HAP-1 (cell line): Measurements from ENCODE around the gene ZBTB46.
"Not testable (repeated sequence)": the region's sequence is repeated elsewhere in the genome, so short reads cannot be mapped to it uniquely, and the experiment has no call there.

ENCODE experiments used
- DNase-seq, 2 experiments: peaks; one replicate each; pipeline ENCODE4 v3.0.0-alpha.2; 2016 to 2020; ENCODE audit warnings: low spot score in 2 of 2
- H3K27me3 ChIP-seq: fragments of 250-450 bp; sonication (Bioruptor Pico); 2 replicates; pipeline ENCODE4 v1.5.1; 2020; ENCODE audit warnings: low read depth, mild to moderate bottlenecking, moderate library complexity
- H3K36me3 ChIP-seq: fragments of 250-450 bp; sonication (Bioruptor Pico); replicated peaks from 2 replicates; pipeline ENCODE4 v1.5.1; 2020; ENCODE audit warnings: mild to moderate bottlenecking
- H3K4me1 ChIP-seq: fragments of 250-450 bp; sonication (Bioruptor Pico); 2 replicates; pipeline ENCODE4 v1.5.1; 2020; ENCODE audit warnings: mild to moderate bottlenecking
- H3K4me3 ChIP-seq: fragments of 250-450 bp; sonication (Bioruptor Pico); 2 replicates; pipeline ENCODE4 v1.5.1; 2020; ENCODE audit warnings: mild to moderate bottlenecking, moderate library complexity
- H3K9me3 ChIP-seq: fragments of 250-450 bp; sonication (Bioruptor Pico); 2 replicates; pipeline ENCODE4 v1.5.1; 2020; ENCODE audit warnings: mild to moderate bottlenecking, moderate library complexity
- in situ Hi-C: fragments of 300-500 bp; cut with MboI; formaldehyde crosslinking; loops from 3 replicates; pipeline ENCODE4 v1.14.3; 2020; ENCODE audit warnings: low sequenced_read_pairs, inconsistent platforms, mixed read lengths

ZBTB46 gene, protein sequence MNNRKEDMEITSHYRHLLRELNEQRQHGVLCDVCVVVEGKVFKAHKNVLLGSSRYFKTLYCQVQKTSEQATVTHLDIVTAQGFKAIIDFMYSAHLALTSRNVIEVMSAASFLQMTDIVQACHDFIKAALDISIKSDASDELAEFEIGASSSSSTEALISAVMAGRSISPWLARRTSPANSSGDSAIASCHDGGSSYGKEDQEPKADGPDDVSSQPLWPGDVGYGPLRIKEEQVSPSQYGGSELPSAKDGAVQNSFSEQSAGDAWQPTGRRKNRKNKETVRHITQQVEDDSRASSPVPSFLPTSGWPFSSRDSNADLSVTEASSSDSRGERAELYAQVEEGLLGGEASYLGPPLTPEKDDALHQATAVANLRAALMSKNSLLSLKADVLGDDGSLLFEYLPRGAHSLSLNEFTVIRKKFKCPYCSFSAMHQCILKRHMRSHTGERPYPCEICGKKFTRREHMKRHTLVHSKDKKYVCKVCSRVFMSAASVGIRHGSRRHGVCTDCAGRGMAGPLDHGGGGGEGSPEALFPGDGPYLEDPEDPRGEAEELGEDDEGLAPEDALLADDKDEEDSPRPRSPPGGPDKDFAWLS

DNA sequence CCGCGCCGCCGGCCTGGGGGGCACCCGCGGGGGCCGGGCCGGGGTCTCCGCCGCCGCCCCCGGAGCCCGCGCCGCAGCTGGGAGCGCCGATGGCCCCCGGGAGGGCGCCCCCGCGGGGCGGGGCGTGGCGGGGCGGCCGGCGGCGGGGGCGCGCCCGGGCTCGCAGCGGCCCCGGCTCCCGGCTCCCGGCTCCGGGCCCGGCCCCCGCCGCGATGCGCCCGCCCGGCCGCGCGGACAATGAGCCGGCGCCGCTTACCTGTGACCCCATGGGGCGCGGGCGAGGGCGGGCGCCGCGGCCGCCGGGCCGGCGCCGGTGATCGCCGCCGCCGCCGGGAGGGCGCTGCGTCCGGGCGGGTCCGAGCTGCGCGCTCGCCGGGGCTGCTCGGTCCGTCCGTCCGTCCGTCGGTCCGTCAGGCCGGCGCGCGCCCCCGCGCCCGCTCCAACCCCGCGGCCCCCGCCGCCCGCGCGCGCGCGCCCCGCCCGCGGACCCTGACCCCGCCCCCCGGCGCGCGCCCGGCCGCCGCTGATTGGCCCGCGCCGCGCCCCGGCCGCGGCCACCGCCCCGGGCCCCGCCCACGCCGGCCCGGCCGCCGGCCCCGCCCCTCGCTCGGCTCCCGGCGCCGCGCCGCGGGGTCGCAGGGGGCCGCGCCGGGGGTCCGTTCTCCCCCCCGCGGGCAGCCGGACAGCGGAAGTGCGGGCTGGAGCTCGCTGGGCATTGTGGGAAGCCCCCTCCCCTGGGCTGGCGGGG lies at the start of gene ZBTB46:
ZBTB46 (minus strand) TSS at position 424 of the 748 bp plus-strand sequence. CDS start 40,507 bp downstream, outside the sequence.
- H3K4me3 ChIP-seq: peak within 1 kb of the TSS; percentile 32
- DNase-seq: peak; percentile 16 to 71
- no peaks in the 10 kb centered on the region for H3K36me3 ChIP-seq
- H3K9me3 ChIP-seq: no peaks in the 10 kb centered on the region
- H3K4me1 ChIP-seq: no peaks in the 10 kb centered on the region
- no peaks in the 10 kb centered on the region for H3K27me3 ChIP-seq
- in situ Hi-C loops: no loop called here

DNA sequence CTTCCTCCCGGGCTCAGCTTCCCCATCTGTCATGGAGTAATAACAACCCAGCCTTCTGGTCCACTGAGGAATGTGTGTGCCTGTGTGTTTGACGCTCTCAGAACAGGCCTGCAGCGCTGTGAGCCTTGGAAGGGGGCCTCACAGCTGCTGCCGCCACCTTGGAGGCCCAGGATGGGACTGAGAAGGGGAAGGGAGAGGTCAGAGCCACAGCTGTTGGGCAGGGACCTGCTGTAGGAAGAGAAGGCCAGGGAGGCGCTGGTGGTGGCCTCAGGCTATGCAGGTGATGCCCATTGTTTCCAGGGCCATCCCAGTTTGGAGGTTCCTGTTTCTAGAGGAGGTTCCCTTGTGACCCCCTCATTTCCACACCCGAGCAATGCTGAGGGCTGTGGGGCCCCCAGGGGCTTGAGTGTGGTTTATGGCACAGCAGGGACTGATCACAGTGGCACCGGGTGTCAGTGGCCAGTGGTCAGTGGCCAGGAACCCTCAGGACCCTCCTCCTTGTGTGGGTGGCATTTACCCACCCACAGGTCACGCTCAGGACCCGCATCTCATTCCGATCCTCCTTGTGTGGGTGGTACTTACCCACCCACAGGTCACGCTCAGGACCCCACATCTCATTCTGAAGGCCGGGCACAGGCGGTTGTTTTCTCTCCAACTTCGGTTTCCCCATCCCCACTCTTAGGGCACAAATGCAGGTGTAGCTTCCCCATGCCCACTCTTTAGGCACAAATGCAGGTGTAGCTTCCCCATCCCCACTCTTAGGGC lies 48.0 kb upstream of the ZBTB46 start:
- Histone ChIP-seq H3K9me3 (no peaks in the 10 kb centered on the region), H3K36me3 (peaks cover 68% of the 10 kb centered on the region), H3K27me3 (no peaks in the 10 kb centered on the region), H3K4me1 (no peaks in the 10 kb centered on the region), H3K4me3 (no peak overlapping the region)
- DNase-seq: no peak
- in situ Hi-C loops: no loop called here

DNA sequence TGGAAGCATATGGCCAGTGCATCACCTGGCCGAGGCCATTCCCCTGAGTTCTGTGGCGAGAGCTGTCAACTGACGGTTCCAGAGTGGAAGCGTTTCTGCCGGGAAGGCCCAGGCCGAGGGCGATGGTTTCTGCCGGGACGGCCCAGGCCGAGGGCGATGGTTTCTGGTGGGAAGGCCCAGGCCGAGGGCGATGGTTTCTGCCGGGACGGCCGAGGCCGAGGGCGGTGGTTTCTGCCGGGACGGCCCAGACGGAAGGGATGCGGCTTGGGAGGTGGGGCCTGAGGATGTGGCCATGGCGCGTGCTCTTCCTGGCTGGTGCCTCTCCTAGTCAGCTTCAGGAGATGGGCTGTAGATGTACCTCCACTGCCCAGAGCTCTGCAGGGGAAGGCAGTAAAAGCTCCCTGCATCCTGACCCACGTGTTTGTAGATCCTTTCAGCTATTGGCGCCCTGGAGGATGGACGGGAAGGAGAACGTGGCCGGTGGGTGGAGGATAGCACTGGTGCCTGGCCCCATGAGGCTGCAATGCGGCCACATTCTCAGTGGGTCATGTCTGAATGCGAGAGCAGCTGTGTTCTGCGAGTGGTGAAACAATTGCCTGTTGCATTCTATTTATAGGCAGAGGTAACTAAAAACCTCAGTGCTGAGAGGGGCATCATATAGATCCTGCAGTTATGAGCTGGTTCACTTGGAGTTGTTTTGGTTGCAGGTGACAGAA lies 46.8 kb upstream of the ZBTB46 start:
- no peaks in the 10 kb centered on the region for H3K9me3 ChIP-seq
- in situ Hi-C loops: no loop called here
- H3K4me3 ChIP-seq: no peak overlapping the region
- peaks cover 62% of the 10 kb centered on the region for H3K36me3 ChIP-seq
- H3K27me3 ChIP-seq: no peaks in the 10 kb centered on the region
- H3K4me1 ChIP-seq: no peaks in the 10 kb centered on the region
- no peak for DNase-seq

DNA sequence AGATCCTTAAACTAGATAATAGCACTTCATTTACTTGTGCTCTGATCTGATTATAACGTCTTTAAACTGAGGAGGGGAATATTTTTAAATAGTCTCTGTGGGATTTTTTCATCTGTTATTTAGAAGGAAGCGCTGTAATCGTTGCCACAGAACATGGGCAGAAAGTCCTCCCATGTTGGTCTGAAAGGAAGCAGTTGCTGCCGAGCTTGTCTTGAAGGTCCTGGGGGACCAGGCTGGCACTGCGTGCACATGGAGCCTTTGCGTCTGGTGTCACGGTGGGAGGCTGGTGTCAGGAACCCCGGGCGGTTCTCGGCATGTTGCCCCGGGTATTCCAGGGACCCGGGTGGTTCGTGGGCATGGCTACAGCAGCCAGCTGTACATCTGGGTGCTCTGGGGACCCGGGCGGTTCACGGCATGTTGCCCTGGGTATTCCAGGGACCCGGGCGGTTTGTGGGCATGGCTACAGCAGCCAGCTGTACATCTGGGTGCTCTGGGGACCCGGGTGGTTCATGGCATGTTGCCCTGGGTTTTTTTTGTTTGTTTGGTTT lies 45.5 kb upstream of the ZBTB46 start:
- Histone ChIP-seq H3K4me3 (no peak overlapping the region), H3K9me3 (no peaks in the 10 kb centered on the region), H3K4me1 (no peaks in the 10 kb centered on the region), H3K27me3 (no peaks in the 10 kb centered on the region), H3K36me3 (peaks cover 61% of the 10 kb centered on the region)
- no peak for DNase-seq
- in situ Hi-C loops: no loop called here

DNA sequence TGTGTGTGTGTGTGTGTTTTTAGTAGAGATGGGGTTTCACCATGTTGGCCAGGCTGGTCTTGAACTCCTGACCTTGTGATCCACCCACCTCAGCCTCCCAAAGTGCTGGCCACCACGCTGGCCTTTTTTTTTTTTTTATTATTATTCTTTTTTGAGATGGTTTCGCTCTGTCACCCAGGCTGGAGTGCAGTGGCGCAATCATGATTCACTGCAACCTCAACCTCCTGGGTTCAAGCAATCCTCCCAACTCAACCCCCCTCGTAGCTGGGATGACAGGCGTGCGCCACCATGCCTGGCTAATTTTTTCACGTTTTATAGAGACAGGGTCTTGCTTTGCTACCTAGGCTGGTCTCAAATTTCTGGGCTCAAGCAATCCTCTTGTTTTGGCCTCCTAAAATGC lies 43.2 kb upstream of the ZBTB46 start:
- in situ Hi-C loops, H3K9me3 ChIP-seq, DNase-seq, H3K27me3 ChIP-seq, H3K4me1 ChIP-seq, H3K4me3 ChIP-seq: not testable (repeated sequence)
- H3K36me3 ChIP-seq: peaks cover 75% of the 10 kb centered on the region

DNA sequence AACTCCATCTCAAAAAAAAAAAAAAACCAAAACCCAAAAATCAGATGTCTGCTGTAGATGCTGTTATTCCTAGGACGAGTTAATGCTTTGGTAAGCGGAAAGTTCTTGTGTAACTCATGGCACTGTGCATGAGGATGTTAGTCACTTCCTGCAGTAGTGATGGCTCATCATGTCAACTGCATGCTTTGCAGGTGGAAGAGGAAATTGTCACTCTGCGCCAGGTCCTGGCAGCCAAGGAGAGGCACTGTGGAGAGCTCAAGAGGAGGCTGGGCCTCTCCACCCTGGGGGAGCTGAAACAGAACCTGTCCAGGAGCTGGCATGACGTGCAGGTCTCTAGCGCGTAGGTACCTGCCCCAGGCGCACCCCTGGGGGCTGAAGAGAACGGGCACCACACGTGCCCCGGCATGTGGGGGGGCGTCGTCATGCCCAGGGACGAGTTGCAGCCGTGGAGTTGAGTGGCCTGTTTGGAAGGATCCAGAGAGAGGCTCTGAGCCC lies 42.5 kb upstream of the ZBTB46 start:
- Histone ChIP-seq H3K27me3 (no peaks in the 10 kb centered on the region), H3K4me3 (no peak overlapping the region), H3K36me3 (peaks cover 75% of the 10 kb centered on the region), H3K4me1 (no peaks in the 10 kb centered on the region), H3K9me3 (no peaks in the 10 kb centered on the region)
- in situ Hi-C loops: no loop called here
- DNase-seq: no peak

DNA sequence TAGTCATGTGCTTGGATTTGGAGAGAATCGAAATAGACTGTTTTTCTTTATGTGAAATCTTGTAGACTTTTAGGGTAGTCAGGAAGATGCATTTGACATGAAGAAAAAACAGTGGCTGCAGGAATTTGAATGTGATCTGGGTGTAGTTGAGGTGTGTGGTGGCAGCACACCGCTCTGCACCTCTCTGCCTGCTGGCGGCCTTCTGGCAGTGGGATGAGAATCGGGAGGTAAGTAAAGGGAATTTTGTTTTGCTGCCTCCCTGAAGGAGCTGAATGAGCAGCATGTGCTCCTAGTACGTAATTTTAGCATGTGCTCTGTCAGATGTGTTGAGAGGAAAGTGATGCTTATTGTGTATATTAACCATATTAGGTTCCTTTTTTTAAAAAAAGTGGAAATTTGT lies 37.2 kb upstream of the ZBTB46 start:
- H3K36me3 ChIP-seq: peaks cover 43% of the 10 kb centered on the region

DNA sequence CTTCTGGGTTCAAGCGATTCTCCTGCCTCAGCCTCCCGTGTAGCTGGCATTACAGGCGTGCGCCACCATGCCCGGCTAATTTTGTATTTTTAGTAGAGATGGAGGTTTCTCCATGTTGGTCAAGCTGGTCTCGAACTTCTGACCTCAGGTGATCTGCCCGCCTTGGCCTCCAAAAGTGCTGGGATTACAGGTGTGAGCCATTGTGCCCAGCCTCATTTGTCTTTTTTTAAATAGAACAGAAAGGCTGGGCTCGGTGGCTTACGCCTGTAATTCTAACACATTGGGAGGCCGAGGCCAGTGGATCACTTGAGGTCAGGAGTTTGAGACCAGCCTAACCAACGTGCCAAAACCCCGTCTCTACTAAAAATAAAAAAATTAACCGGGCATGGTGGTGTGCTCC lies 36.0 kb upstream of the ZBTB46 start:
- in situ Hi-C loops, DNase-seq, H3K4me1 ChIP-seq, H3K27me3 ChIP-seq, H3K9me3 ChIP-seq, H3K4me3 ChIP-seq: not testable (repeated sequence)
- peaks cover 38% of the 10 kb centered on the region for H3K36me3 ChIP-seq

More for the DNA sequence above, 37.2 kb upstream of the ZBTB46 start:
- H3K4me3 ChIP-seq: no peak overlapping the region
- in situ Hi-C loops: no loop called here
- no peak for DNase-seq
- no peaks in the 10 kb centered on the region for H3K9me3 ChIP-seq
- H3K27me3 ChIP-seq: no peaks in the 10 kb centered on the region
- H3K4me1 ChIP-seq: peaks cover 3% of the 10 kb centered on the region

DNA sequence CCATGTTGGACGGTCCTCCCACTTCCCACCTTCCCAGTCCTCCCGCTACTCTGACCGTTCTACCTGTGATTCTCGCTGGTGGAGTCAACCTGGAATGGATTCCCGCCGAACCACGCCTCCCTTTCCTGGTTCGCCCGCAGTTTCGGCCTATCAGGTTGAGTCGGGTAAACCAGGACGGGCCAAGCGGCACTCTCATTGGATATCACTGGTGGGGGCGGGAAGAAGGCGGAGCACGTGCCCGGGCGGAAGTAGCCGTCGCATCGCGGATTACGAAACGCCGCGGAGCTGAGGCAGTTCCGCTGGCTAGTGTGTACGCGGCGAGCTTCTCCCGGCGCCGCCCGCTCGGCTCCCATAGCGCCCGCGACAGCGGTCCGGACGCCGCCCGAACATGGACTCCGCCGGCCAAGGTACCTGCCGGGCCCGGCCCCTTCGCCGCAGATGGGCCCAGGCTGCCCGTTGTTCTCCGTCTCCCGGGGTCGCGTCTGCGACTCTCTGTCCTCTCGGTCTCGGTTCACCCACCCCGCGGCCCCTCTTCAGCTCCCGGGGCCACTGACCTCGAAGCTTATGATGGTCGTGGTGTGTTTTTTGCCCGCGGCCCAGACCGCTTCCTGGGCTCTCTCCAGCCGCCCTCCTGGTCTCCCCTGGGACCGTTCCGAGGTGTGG lies 34.0 kb upstream of the ZBTB46 start, which contains the start of gene TPD52L2:
TPD52L2 (plus strand) TSS at position 293 of the 663 bp plus-strand sequence; CDS start at position 389, 96 bp downstream.
- peaks cover 27% of the 10 kb centered on the region for H3K36me3 ChIP-seq
- H3K4me3 ChIP-seq: peak within 1 kb of the TSS; percentile 85
- H3K4me1 ChIP-seq: peaks cover 3% of the 10 kb centered on the region
- in situ Hi-C loops: no loop called here
- DNase-seq: peak; percentile 99 to 100
- no peaks in the 10 kb centered on the region for H3K27me3 ChIP-seq
- H3K9me3 ChIP-seq: no peaks in the 10 kb centered on the region

DNA sequence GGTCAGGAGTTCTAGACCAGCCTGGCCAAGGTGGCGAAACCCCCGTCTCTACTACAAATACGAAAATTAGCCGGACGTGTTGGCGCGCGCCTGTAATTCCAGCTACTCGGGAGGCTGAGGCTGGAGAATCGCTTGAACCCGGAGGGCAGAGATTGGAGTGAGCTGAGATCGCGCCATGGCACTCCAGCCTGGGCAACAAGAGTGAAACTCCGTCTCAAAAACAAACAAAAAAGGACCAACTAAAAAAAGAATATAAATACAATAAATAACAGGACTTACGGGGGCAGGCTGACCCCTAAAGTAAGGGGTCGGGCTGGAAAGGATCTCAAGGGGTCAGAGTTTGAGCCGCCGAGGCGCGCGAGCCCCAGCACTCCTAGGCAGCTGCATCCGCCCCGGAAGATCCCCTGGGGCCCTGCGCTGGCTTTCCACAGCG lies 33.5 kb upstream of the ZBTB46 start:
- Histone ChIP-seq H3K4me1 (peaks cover 3% of the 10 kb centered on the region), H3K9me3 (no peaks in the 10 kb centered on the region), H3K36me3 (peaks cover 21% of the 10 kb centered on the region), H3K4me3 (peak overlapping the region; percentile 85), H3K27me3 (no peaks in the 10 kb centered on the region)
- in situ Hi-C loops: no loop called here
- DNase-seq: no peak

DNA sequence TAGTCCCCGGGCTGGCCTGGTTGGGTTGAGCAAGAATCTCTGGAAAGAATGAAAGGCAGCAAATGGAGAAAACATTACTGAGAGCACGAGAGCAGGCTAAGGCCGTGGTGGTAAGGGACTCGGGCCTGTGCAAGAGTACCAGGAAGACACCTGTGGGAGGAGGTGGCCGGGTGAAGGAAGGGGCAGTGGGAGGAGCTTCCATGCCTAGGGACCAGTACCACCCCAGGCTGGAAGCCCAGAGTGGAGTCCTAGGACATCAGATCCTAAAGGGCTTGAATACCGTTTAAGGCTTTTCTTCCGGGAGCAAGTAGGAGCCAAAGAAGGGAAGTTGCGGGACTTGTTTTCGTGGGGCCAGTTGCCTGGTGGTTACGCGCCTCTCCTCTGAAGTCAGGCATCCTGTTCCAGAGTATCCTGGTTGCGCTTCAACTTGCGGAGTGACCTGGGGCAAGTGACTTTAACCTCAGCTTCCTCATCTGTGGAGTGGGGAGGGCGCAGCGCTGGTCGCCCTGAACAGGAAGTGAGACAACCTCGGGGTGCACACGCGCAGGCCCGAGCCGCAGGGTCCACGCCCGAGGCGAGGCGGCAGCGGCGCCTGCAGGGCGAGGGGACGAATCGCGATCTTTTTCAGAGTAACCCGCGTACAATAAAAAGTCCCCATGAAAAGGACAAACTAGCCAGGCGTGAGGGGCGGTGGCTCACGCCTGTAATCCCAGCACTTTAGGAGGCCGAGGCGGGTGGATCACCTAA lies 32.9 kb upstream of the ZBTB46 start:
- in situ Hi-C loops: no loop called here
- DNase-seq: peak; percentile 63 to 77

More for the DNA sequence above, 32.9 kb upstream of the ZBTB46 start:
- Histone ChIP-seq H3K4me3 (peak overlapping the region; percentile 85), H3K36me3 (peaks cover 15% of the 10 kb centered on the region), H3K4me1 (peaks cover 3% of the 10 kb centered on the region), H3K27me3 (no peaks in the 10 kb centered on the region), H3K9me3 (no peaks in the 10 kb centered on the region)
